ENCODE data around the gene CRIP1. TPM values are rescaled to one million over a fixed set of nuclear protein-coding genes. Genes with fewer than 3 reads are reported as not detected.

Gene CRIP1
- total RNA-seq, 3 donors from 2014 or later, result 24.1 to 32.8 (median 32.8) TPM

GRCh38 chr14:105529569-105530284 lies 43.0 kb downstream of the CRIP1 start:
- no peaks in the 10 kb centered on the region for H3K9me3 ChIP-seq
- peaks cover 0 to 3% of the 10 kb centered on the region in 2 donors for H3K27me3 ChIP-seq
- TF ChIP-seq POLR2A (IDR thresholded peaks at IDR 0.05) (no peak), POLR2AphosphoS5 (IDR thresholded peaks at IDR 0.05) (no peak), CTCF (IDR thresholded peaks at IDR 0.05) (no peak)
- H3K27ac ChIP-seq, result peak overlapping the region in 1 of 2 donors; percentile 12
- no peak for DNase-seq (ENCODE audit: low spot score in 2 of 2)
- peak overlapping the region in 1 of 3 donors; percentile 79 for H3K4me3 ChIP-seq
- no peaks in the 10 kb centered on the region for H3K36me3 ChIP-seq
- intact Hi-C loops (cut with DNase I; ENCODE audit: low total_unique reads), result no loop called here
- peaks cover 4 to 24% of the 10 kb centered on the region in 2 donors for H3K4me1 ChIP-seq

- Histone ChIP-seq H3K27me3 (peaks cover 0 to 3% of the 10 kb centered on the region in 2 donors), H3K9me3 (no peaks in the 10 kb centered on the region), H3K27ac (peak overlapping the region in 1 of 2 donors; percentile 12), H3K4me1 (peaks cover 4 to 24% of the 10 kb centered on the region in 2 donors), H3K4me3 (no peak overlapping the region), H3K36me3 (no peaks in the 10 kb centered on the region)
- intact Hi-C loops (cut with DNase I; ENCODE audit: low total_unique reads), result no loop called here
- TF ChIP-seq POLR2A (IDR thresholded peaks at IDR 0.05) (no peak), POLR2AphosphoS5 (IDR thresholded peaks at IDR 0.05) (no peak), CTCF (IDR thresholded peaks at IDR 0.05) (no peak)
- DNase-seq (ENCODE audit: low spot score in 2 of 2), result no peak
These were observed 43.8 kb downstream of the CRIP1 start for GRCh38 chr14:105530285-105531087.

GRCh38 chr14:105531088-105531893 lies 44.6 kb downstream of the CRIP1 start:
- H3K9me3 ChIP-seq, result no peaks in the 10 kb centered on the region
- no peak for TF ChIP-seq POLR2A (IDR thresholded peaks at IDR 0.05)
- peaks cover 0 to 3% of the 10 kb centered on the region in 2 donors for H3K27me3 ChIP-seq
- H3K4me1 ChIP-seq, result peaks cover 4 to 21% of the 10 kb centered on the region in 2 donors
- no peak for DNase-seq (ENCODE audit: low spot score in 2 of 2)
- H3K27ac ChIP-seq, result no peak overlapping the region
- intact Hi-C loops (cut with DNase I; ENCODE audit: low total_unique reads), result no loop called here
- H3K4me3 ChIP-seq, result no peak overlapping the region
- no peaks in the 10 kb centered on the region for H3K36me3 ChIP-seq

- no peaks in the 10 kb centered on the region for H3K9me3 ChIP-seq
- H3K27ac ChIP-seq, result no peak overlapping the region
- H3K36me3 ChIP-seq, result no peaks in the 10 kb centered on the region
- H3K4me3 ChIP-seq, result no peak overlapping the region
- intact Hi-C loops (cut with DNase I; ENCODE audit: low total_unique reads), result no loop called here
- DNase-seq (ENCODE audit: low spot score in 2 of 2), result no peak
- peaks cover 0 to 3% of the 10 kb centered on the region in 2 donors for H3K27me3 ChIP-seq
- TF ChIP-seq POLR2AphosphoS5 (IDR thresholded peaks at IDR 0.05) (no peak), POLR2A (IDR thresholded peaks at IDR 0.05) (no peak), CTCF (IDR thresholded peaks at IDR 0.05) (no peak)
- H3K4me1 ChIP-seq, result peaks cover 4 to 19% of the 10 kb centered on the region in 2 donors
These were observed 45.4 kb downstream of the CRIP1 start for GRCh38 chr14:105531894-105532623.

GRCh38 chr14:105532735-105533141 lies 46.1 kb downstream of the CRIP1 start:
- H3K36me3 ChIP-seq, result no peaks in the 10 kb centered on the region
- intact Hi-C loops (cut with DNase I; ENCODE audit: low total_unique reads), result no loop called here
- H3K4me1 ChIP-seq, result peaks cover 4 to 12% of the 10 kb centered on the region in 2 donors
- TF ChIP-seq POLR2A (IDR thresholded peaks at IDR 0.05), result no peak
- no peak for TF ChIP-seq POLR2AphosphoS5 (IDR thresholded peaks at IDR 0.05)
- no peak for TF ChIP-seq CTCF (IDR thresholded peaks at IDR 0.05)
- no peak overlapping the region for H3K4me3 ChIP-seq
- DNase-seq (ENCODE audit: low spot score in 2 of 2), result no peak
- H3K27ac ChIP-seq, result no peak overlapping the region
- no peaks in the 10 kb centered on the region for H3K9me3 ChIP-seq
- peaks cover 2 to 5% of the 10 kb centered on the region in 2 donors for H3K27me3 ChIP-seq

Data from breast epithelium (tissue), 4 donors.